ENCODE data around the gene SUCO. TPM values are rescaled to one million over a fixed set of nuclear protein-coding genes. Genes with fewer than 3 reads are reported as not detected.

SUCO gene
- polyA plus RNA-seq, 2 of the 4 experiments (the other 2 are of a cell fraction): 10.3 to 21.8 TPM

- TF ChIP-seq BHLHE40 (IDR thresholded peaks at IDR 0.05; ENCODE audit: low read depth, low read length) (no peak), ZFP36 (IDR thresholded peaks at IDR 0.05; ENCODE audit: borderline replicate concordance, partially characterized antibody) (no peak)
These were observed 18.8 kb upstream of the SUCO start (continued) for GRCh38 chr1:172514108-172514507.

DNA sequence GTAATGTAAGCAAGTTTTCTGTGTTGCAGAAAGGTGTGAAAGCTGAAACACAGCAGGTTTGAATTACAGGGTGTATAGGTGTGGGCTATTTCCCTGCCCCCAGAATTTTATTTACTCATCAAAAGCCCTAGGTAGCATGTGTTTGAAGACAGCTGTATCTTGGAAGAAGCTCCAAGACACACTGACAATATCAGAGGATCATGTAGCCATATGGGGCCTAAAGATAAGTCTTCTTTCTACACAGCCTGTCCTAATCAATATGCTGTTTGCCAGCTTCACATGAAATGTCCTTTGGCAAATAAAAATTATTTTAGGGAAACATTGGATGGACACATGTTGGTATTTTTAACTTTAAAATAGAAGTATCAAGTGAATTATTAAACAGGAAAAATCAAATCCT is 17.5 kb upstream of the SUCO start:
- no peak for DNase-seq (ENCODE audit: low read depth in 1 of 2, low spot score in 1 of 2)
- H3K27ac ChIP-seq: no peak overlapping the region
- no peaks in the 10 kb centered on the region for H3K4me1 ChIP-seq
- POLR2A ChIA-PET: interaction anchor here (0.6 kb wide), 1 partner anchor 55 kb away, joined by 3 read pairs; no protein-coding TSS in a partner anchor
- CTCF ChIA-PET: no interaction called here
- ATAC-seq: no peak
- no peak overlapping the region for H3K4me2 ChIP-seq
- no peaks in the 10 kb centered on the region; the same call in 2 of the 3 replicates for H3K9me3 ChIP-seq
- TF ChIP-seq MAFK (IDR thresholded peaks at IDR 0.05; ENCODE audit: partially characterized antibody) (peak; percentile 9), HOXB5 (CRISPR knock-in tag; IDR thresholded peaks at IDR 0.05) (no peak)
- no peak overlapping the region for H3K4me3 ChIP-seq
- FAIRE-seq: no peak

- Histone ChIP-seq H3K9me3 (no peaks in the 10 kb centered on the region; the same call in 2 of the 3 replicates), H3K4me3 (no peak overlapping the region), H3K4me1 (no peaks in the 10 kb centered on the region), H3K4me2 (no peak overlapping the region), H3K27ac (no peak overlapping the region)
- TF ChIP-seq FOSB (CRISPR knock-in tag; IDR thresholded peaks at IDR 0.05) (no peak), HEYL (CRISPR knock-in tag; IDR thresholded peaks at IDR 0.05) (no peak), CEBPB (IDR thresholded peaks at IDR 0.05) (no peak), BHLHE40 (IDR thresholded peaks at IDR 0.05; ENCODE audit: low read depth, low read length) (no peak), CBX8 (IDR thresholded peaks at IDR 0.05) (no peak), POLR2AphosphoS2 (conservative IDR thresholded peaks at IDR 0.05; ENCODE audit: low read length) (no peak), HOXB13 (CRISPR knock-in tag; IDR thresholded peaks at IDR 0.05; ENCODE audit: low read depth) (no peak), ESRRA (IDR thresholded peaks at IDR 0.05; ENCODE audit: borderline replicate concordance, low read length) (no peak), CTCF (IDR thresholded peaks at IDR 0.05) (no peak), MYC (IDR thresholded peaks at IDR 0.05; ENCODE audit: borderline replicate concordance, low read length) (no peak), ZFP36 (IDR thresholded peaks at IDR 0.05; ENCODE audit: borderline replicate concordance, partially characterized antibody) (no peak), RCOR1 (IDR thresholded peaks at IDR 0.05; ENCODE audit: low read depth, low read length) (no peak), RAD21 (conservative IDR thresholded peaks at IDR 0.05 in 1 of 2, IDR thresholded peaks at IDR 0.05 in 1 of 2) (no peak)
- TF ChIP-seq, protein P1, sequence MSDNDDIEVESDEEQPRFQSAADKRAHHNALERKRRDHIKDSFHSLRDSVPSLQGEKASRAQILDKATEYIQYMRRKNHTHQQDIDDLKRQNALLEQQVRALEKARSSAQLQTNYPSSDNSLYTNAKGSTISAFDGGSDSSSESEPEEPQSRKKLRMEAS (IDR thresholded peaks at IDR 0.05): no peak
- FAIRE-seq (no peak), DNase-seq (ENCODE audit: low read depth in 1 of 2, low spot score in 1 of 2) (no peak), ATAC-seq (no peak)
- CTCF ChIA-PET: no interaction called here
- WGBS (ENCODE audit: missing lambda C conversion rate): 76% methylated on average over 1 of the region's 1 CpG
- POLR2A ChIA-PET: interaction anchor here (0.6 kb wide), 1 partner anchor 55 kb away, joined by 3 read pairs; no protein-coding TSS in a partner anchor
These were observed 17.0 kb upstream of the SUCO start for GRCh38 chr1:172515927-172516326.

DNA sequence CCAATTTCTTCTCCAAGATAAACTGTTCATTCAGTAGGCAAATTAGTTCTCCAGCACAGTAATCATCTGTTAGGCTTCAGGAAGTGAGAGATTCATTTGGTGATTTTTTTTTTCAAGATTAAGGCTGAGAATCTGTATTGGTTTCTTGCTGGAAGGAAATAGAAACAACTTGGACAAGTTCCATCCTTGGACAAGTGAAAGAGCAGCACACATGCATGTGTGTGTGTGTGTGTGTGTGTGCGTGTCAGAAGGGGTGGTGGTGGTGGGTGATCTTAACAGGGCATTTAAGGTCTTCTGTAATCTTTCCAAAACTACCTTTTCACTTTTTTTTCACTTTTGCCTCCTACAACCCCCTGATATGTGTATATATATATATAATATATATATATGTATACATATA is 15.9 kb upstream of the SUCO start:
- ChIA-PET CTCF (no interaction called here), POLR2A (no interaction called here)
- Histone ChIP-seq H3K27ac (no peak overlapping the region), H3K9me3 (no peaks in the 10 kb centered on the region; the same call in 2 of the 3 replicates), H3K4me3 (no peak overlapping the region), H3K4me2 (no peak overlapping the region), H3K4me1 (no peaks in the 10 kb centered on the region)
- ATAC-seq (no peak), FAIRE-seq (no peak), DNase-seq (ENCODE audit: low read depth in 1 of 2, low spot score in 1 of 2) (no peak)
- 93% methylated on average over 1 of the region's 1 CpG for WGBS (ENCODE audit: missing lambda C conversion rate)
- TF ChIP-seq TP53 (CRISPR knock-in tag; IDR thresholded peaks at IDR 0.05) (no peak), PBX3 (IDR thresholded peaks at IDR 0.05) (no peak), CBX2 (IDR thresholded peaks at IDR 0.05; ENCODE audit: borderline replicate concordance, low read depth) (no peak), HES2 (IDR thresholded peaks at IDR 0.05) (no peak), BHLHE40 (IDR thresholded peaks at IDR 0.05; ENCODE audit: low read depth, low read length) (no peak), ZFP36 (IDR thresholded peaks at IDR 0.05; ENCODE audit: borderline replicate concordance, partially characterized antibody) (no peak), POLR2AphosphoS2 (conservative IDR thresholded peaks at IDR 0.05; ENCODE audit: low read length) (no peak), RARB (CRISPR knock-in tag; IDR thresholded peaks at IDR 0.05) (no peak), CBX8 (IDR thresholded peaks at IDR 0.05) (no peak), HOXB5 (CRISPR knock-in tag; IDR thresholded peaks at IDR 0.05) (no peak), RCOR1 (IDR thresholded peaks at IDR 0.05; ENCODE audit: low read depth, low read length) (no peak), RNF2 (IDR thresholded peaks at IDR 0.05; ENCODE audit: borderline replicate concordance, low read depth) (no peak), CHD2 (IDR thresholded peaks at IDR 0.05; ENCODE audit: low read length, partially characterized antibody) (no peak), RFX5 (IDR thresholded peaks at IDR 0.05) (no peak), ZSCAN20 (CRISPR knock-in tag; IDR thresholded peaks at IDR 0.05) (no peak), CHD4 (IDR thresholded peaks at IDR 0.05; ENCODE audit: borderline replicate concordance) (no peak), FOSB (CRISPR knock-in tag; IDR thresholded peaks at IDR 0.05) (no peak), BCL3 (IDR thresholded peaks at IDR 0.05) (no peak)
- TF ChIP-seq, protein P1 (IDR thresholded peaks at IDR 0.05): no peak

Measured in A549 (cell line).